PFSK-1 (cell line): ENCODE results near the gene PTPRN.
A peak's percentile ranks its signal among the peaks of the same experiment; 100 is the strongest.

Experiments used
- POLR2AphosphoS5 ChIP-seq: IDR thresholded peaks from 2 replicates; pipeline ENCODE4 v1.6.1; 2012; ENCODE audit warnings: low read depth, mild to moderate bottlenecking, control low read depth, low read length, moderate library complexity
- TAF1 ChIP-seq: IDR thresholded peaks from 2 replicates; pipeline ENCODE4 v1.6.1; 2012; ENCODE audit warnings: low read length, control low read depth, borderline replicate concordance; ENCODE audit not compliant: insufficient read depth
- TF ChIP-seq, protein P1 (sequence below), 2 experiments: IDR thresholded peaks; 2 replicates each; pipeline versions ENCODE4 v1.6.1 to v1.8.0; 2011 to 2012; ENCODE audit warnings: low read depth in 2 of 2, low read length in 2 of 2, control low read depth in 1 of 2, inconsistent platforms in 1 of 2, mild to moderate bottlenecking in 1 of 2, moderate library complexity in 1 of 2; ENCODE audit not compliant: insufficient read depth in 1 of 2

DNA sequence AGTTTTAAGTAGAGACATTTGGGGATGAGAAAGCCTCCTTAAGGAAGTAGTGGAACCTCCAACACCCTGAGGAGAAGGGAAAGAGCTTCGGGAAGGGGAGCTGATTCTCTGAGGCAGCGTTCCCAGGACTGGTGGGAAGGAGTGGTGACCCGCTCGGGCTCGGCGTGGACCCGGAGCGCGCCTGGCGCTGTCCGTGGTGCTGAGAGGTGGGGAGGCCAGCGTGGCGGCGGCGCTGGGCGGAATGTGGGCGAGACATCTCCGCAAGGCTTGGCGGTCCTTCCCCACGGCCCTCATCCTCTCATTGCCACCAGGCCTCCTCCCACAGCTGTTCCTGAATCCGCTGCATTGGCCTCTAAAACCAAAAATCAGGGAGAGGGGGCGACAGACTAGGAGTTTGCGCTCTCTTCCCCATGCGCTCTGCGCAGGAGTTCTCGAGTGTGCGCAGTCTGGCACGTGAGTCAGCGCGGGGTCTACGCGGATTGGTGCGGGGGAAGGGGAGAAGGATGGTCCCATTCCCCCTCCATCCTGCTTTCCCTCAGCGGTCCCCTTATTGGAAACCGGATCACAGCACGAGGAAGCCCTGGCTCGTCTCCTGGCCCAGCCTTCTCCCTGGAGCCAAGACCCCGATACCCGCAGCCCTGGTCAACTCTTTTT is 22.5 kb upstream of the PTPRN start:
- TF ChIP-seq, protein P1, sequence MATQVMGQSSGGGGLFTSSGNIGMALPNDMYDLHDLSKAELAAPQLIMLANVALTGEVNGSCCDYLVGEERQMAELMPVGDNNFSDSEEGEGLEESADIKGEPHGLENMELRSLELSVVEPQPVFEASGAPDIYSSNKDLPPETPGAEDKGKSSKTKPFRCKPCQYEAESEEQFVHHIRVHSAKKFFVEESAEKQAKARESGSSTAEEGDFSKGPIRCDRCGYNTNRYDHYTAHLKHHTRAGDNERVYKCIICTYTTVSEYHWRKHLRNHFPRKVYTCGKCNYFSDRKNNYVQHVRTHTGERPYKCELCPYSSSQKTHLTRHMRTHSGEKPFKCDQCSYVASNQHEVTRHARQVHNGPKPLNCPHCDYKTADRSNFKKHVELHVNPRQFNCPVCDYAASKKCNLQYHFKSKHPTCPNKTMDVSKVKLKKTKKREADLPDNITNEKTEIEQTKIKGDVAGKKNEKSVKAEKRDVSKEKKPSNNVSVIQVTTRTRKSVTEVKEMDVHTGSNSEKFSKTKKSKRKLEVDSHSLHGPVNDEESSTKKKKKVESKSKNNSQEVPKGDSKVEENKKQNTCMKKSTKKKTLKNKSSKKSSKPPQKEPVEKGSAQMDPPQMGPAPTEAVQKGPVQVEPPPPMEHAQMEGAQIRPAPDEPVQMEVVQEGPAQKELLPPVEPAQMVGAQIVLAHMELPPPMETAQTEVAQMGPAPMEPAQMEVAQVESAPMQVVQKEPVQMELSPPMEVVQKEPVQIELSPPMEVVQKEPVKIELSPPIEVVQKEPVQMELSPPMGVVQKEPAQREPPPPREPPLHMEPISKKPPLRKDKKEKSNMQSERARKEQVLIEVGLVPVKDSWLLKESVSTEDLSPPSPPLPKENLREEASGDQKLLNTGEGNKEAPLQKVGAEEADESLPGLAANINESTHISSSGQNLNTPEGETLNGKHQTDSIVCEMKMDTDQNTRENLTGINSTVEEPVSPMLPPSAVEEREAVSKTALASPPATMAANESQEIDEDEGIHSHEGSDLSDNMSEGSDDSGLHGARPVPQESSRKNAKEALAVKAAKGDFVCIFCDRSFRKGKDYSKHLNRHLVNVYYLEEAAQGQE (IDR thresholded peaks at IDR 0.05; ENCODE audit: insufficient read depth in 1 of 2, low read depth in 2 of 2, low read length in 2 of 2), result peak; percentile 96 to 98
- TF ChIP-seq POLR2AphosphoS5 (no peak), TAF1 (no peak)
